H1 (cell line): ENCODE data around the gene HMGCL. TPM values are rescaled to one million over a fixed set of nuclear protein-coding genes. Genes with fewer than 3 reads are reported as not detected.

ENCODE experiments used
- ATF3 ChIP-seq: IDR thresholded peaks from 2 replicates; pipeline ENCODE4 v1.6.1; 2011; ENCODE audit warnings: low read depth, mild to moderate bottlenecking, low read length; ENCODE audit not compliant: insufficient read depth
- POLR2AphosphoS5 ChIP-seq: IDR thresholded peaks from 2 replicates; pipeline ENCODE4 v1.6.1; 2011; ENCODE audit warnings: low read depth, low read length
- polyA plus RNA-seq, 7 experiments: library from polyadenylated mRNA; depleted of rRNA in 3 of 7; stranded (reverse) in 5 of 7; unstranded in 2 of 7; fragments of >200 nt in 5 of 7; fragments of 200-250 nt in 2 of 7; gene quantifications; 1 replicate in 5 of 7; 2 replicates in 1 of 7; 4 replicates in 1 of 7; pipeline versions ENCODE4 v1.2.1 to v1.2.3, GENCODE V29; 2011 to 2013; ENCODE audit warnings: missing spikeins in 2 of 7, mixed read lengths in 2 of 7
- total RNA-seq: library from RNA; stranded (reverse); fragmentation: NEBNext Ultra II Directional; extraction: Animal tissue kit (Norgen Biotek cat#: 25700); gene quantifications from 2 replicates; pipeline ENCODE4 v1.2.1, GENCODE V29; 2021

Gene HMGCL
- total and polyA plus RNA-seq, 2 of the 8 experiments (the other 6 are each of a cell fraction or from before 2014, with no cell fraction given): 13.7 to 19.5 TPM

GRCh38 chr1:23862640-23863039 is 37.4 kb upstream of the HMGCL start (continued):
- TF ChIP-seq ATF3 (no peak), POLR2AphosphoS5 (no peak)
